HCT116 (cell line): ENCODE measurements around the gene ZNF18. TPM values are rescaled to one million over a fixed set of nuclear protein-coding genes. Genes with fewer than 3 reads are reported as not detected.

Experiments used
- ATAC-seq: fragments of 200-7000 bp; cut with Tn5 transposase; 2 replicates; pipeline ENCODE4 v1.9.1; 2020; ENCODE audit warnings: mild to moderate bottlenecking, moderate library complexity
- BruUV-seq: library from RNA; stranded (reverse); fragments of 400-500 nt; replicated peaks from 2 replicates; lab custom pipeline; 2021; lab: Mats Ljungman, UMichigan
- CTCF ChIA-PET: fragments of 300-600 bp; sonication (Branson Sonifier 250); formaldehyde crosslinking; loops from one replicate; lab custom pipeline; 2021; ENCODE audit warnings: antibody characterized with exemption; lab: Charles Lee
- POLR2A ChIA-PET: fragments of 300-600, 350-600 bp; sonication (Branson Sonifier 250); formaldehyde crosslinking; loops from one replicate; lab custom pipeline; 2021; ENCODE audit warnings: antibody characterized with exemption; lab: Charles Lee
- RAD21 ChIA-PET, 2 experiments: fragments of 300-600 bp; sonication (Branson Sonifier 250); formaldehyde crosslinking; loops; one replicate each; lab custom pipeline; 2023; ENCODE audit warnings: low total read pairs in 2 of 2; ENCODE audit not compliant: uncharacterized antibody in 2 of 2, unreplicated experiment in 2 of 2, low non-redundant PET in 1 of 2; lab: Charles Lee
- DNase-seq: peaks from one replicate; pipeline ENCODE4 v3.0.0-alpha.2; 2010; ENCODE audit warnings: low read depth, low spot score
- H2AFZ ChIP-seq: fragments of 200-600 bp; shearing (Covaris generic), sonication (generic); 2 replicates; pipeline ENCODE4 v1.6.1; 2017; ENCODE audit warnings: low read depth, mixed run types, mixed read lengths, antibody characterized with exemption, low read length; ENCODE audit not compliant: poor library complexity, severe bottlenecking
- H3K27ac ChIP-seq: 2 replicates; pipeline ENCODE4 v1.5.1; 2012; ENCODE audit warnings: low read depth, low read length
- H3K27me3 ChIP-seq: fragments of 200-600 bp; sonication (generic); 2 replicates; pipeline ENCODE4 v1.6.1; 2016; ENCODE audit warnings: mixed run types, low read length, mixed read lengths; ENCODE audit not compliant: insufficient read depth
- H3K36me3 ChIP-seq, 2 experiments: fragments of 200-500 bp in 1 of 2; fragments of 200-600 bp in 1 of 2; sonication (Bioruptor generic) in 1 of 2; sonication (generic) in 1 of 2; 2 replicates each; pipeline versions ENCODE4 v1.5.1 to v1.6.1; 2014 to 2016; ENCODE audit warnings: low read length in 2 of 2, inconsistent platforms in 1 of 2, mixed read lengths in 1 of 2, mixed run types in 1 of 2; ENCODE audit not compliant: insufficient read depth in 2 of 2, control insufficient read depth in 1 of 2
- H3K4me1 ChIP-seq, 2 experiments: fragments of 200-600 bp in 1 of 2; sonication (generic) in 1 of 2; 2 replicates each; pipeline versions ENCODE4 v1.5.1 to v1.6.1; 2012 to 2017; ENCODE audit warnings: low read length in 2 of 2, inconsistent platforms in 1 of 2, mild to moderate bottlenecking in 1 of 2, mixed read lengths in 1 of 2, mixed run types in 1 of 2, moderate library complexity in 1 of 2; ENCODE audit not compliant: insufficient read depth in 2 of 2, control insufficient read depth in 1 of 2
- H3K4me2 ChIP-seq: fragments of 200-600 bp; sonication (generic); 2 replicates; pipeline ENCODE4 v1.6.1; 2017; ENCODE audit warnings: mixed run types, low read length, mixed read lengths
- H3K4me3 ChIP-seq, 2 experiments: fragments of 200-600 bp in 1 of 2; sonication (generic) in 1 of 2; replicated peaks in 1 of 2; 2 replicates each; pipeline ENCODE4 v1.5.1; 2011 to 2016; ENCODE audit warnings: low read length in 2 of 2, control low read depth in 1 of 2, low read depth in 1 of 2, mild to moderate bottlenecking in 1 of 2, mixed read lengths in 1 of 2, mixed run types in 1 of 2
- H3K79me2 ChIP-seq: fragments of 200-600 bp; sonication (generic); 2 replicates; pipeline ENCODE4 v1.6.1; 2017; ENCODE audit warnings: mild to moderate bottlenecking, mixed run types, low read length, moderate library complexity, mixed read lengths; ENCODE audit not compliant: insufficient read depth
- H3K9ac ChIP-seq: fragments of 200-600 bp; sonication (generic); 2 replicates; pipeline ENCODE4 v1.6.1; 2016; ENCODE audit warnings: low read length, mixed read lengths
- H3K9me2 ChIP-seq: fragments of 200-600 bp; sonication (generic), shearing (Covaris generic); 2 replicates; pipeline ENCODE4 v1.6.1; 2017; ENCODE audit warnings: mixed run types, mild to moderate bottlenecking, moderate library complexity; ENCODE audit not compliant: insufficient read depth
- H3K9me3 ChIP-seq, 2 experiments: fragments of 200-500 bp in 1 of 2; fragments of 200-600 bp in 1 of 2; sonication (Bioruptor generic) in 1 of 2; sonication (generic) in 1 of 2; 2 replicates each; pipeline ENCODE4 v1.6.1; 2014 to 2017; ENCODE audit warnings: low read length in 2 of 2, mixed read lengths in 2 of 2, inconsistent platforms in 1 of 2, low read depth in 1 of 2, mild to moderate bottlenecking in 1 of 2, mixed run types in 1 of 2, moderate library complexity in 1 of 2; ENCODE audit not compliant: control insufficient read depth in 1 of 2, insufficient read depth in 1 of 2
- H4K20me1 ChIP-seq: fragments of 200-600 bp; sonication (generic), shearing (Covaris generic); 2 replicates; pipeline ENCODE4 v1.6.1; 2017; ENCODE audit warnings: mixed run types, mild to moderate bottlenecking, moderate library complexity; ENCODE audit not compliant: insufficient read depth
- CTCF ChIP-seq, 3 experiments: fragments of 200-600 bp in 1 of 3; sonication (generic) in 1 of 3; IDR thresholded peaks in 2 of 3; conservative IDR thresholded peaks in 1 of 3; 2 replicates each; pipeline ENCODE4 v1.5.1; 2012 to 2017; ENCODE audit warnings: low read depth in 2 of 3, low read length in 2 of 3, antibody characterized with exemption in 1 of 3, borderline replicate concordance in 1 of 3, control low read depth in 1 of 3, mild to moderate bottlenecking in 1 of 3, mixed read lengths in 1 of 3, mixed run types in 1 of 3, moderate library complexity in 1 of 3; ENCODE audit not compliant: insufficient read depth in 1 of 3
- RAD21 ChIP-seq: IDR thresholded peaks from 2 replicates; pipeline ENCODE4 v1.6.1; 2012; ENCODE audit warnings: low read depth, mild to moderate bottlenecking
- SRF ChIP-seq: IDR thresholded peaks from 2 replicates; pipeline ENCODE4 v1.6.1; 2012; ENCODE audit warnings: low read depth
- intact Hi-C: fragments of 100-400 bp; cut with micrococcal nuclease; formaldehyde crosslinking; loops from 2 replicates; pipeline ENCODE4 v1.10.0; 2022
- total RNA-seq: library from RNA; stranded (reverse); gene quantifications from one replicate; pipeline ENCODE4 v1.2.1, GENCODE V29; 2021; ENCODE audit not compliant: unreplicated experiment

The ZNF18 gene
- total RNA-seq, 1 experiment from 2014 or later = 6.2 TPM

- POLR2A ChIA-PET = interaction anchor here (1.9 kb wide), 1 partner anchor 10 kb away, joined by 4 read pairs; the partner anchor contains the start of gene ZNF18
- no peak overlapping the region for H2AFZ ChIP-seq
Measured at GRCh38 chr17:11986942-11987329, 10.3 kb downstream of the ZNF18 start.

More at GRCh38 chr17:11986942-11987329, 10.3 kb downstream of the ZNF18 start:
- no TSS peak for BruUV-seq
- ATAC-seq = peak; percentile 77
- ChIA-PET CTCF (interaction anchor here (1.1 to 1.5 kb wide), 4 partner anchors 10 to 343 kb away, joined by 4 to 5 read pairs (median 4); partner anchors contain the start of gene ZNF18), RAD21 (interaction anchor here in 1 of 2 experiments (0.9 kb wide), 1 partner anchor 1111 kb away, joined by 3 read pairs; no protein-coding TSS in a partner anchor)
- no peak overlapping the region for H3K9ac ChIP-seq
- DNase-seq = peak; percentile 32
- TF ChIP-seq RAD21 (peak; percentile 61), SRF (no peak), CTCF (IDR thresholded peaks at IDR 0.05 in 2 of 3, conservative IDR thresholded peaks at IDR 0.05 in 1 of 3; ENCODE audit: borderline replicate concordance in 1 of 3, insufficient read depth in 1 of 3, low read depth in 2 of 3, low read length in 2 of 3) (peak; percentile 37 to 62 (median 42); a peak in 5 of 6 replicates)
- no peak overlapping the region for H3K4me2 ChIP-seq
- no peaks in the 10 kb centered on the region for H3K4me1 ChIP-seq
- H4K20me1 ChIP-seq = no peaks in the 10 kb centered on the region; the same call in 1 of the 2 replicates
- no peaks in the 10 kb centered on the region for H3K9me3 ChIP-seq
- H3K9me2 ChIP-seq = no peaks in the 10 kb centered on the region
- H3K4me3 ChIP-seq = no peak overlapping the region
- peaks cover 0 to 7% of the 10 kb centered on the region in 2 experiments; a peak in 1 of 4 replicates for H3K36me3 ChIP-seq
- H3K27ac ChIP-seq = no peak overlapping the region
- H3K79me2 ChIP-seq = no peaks in the 10 kb centered on the region
- intact Hi-C loops = loop anchor here (1.0 to 10.0 kb wide), 3 partner anchors 342 to 1250 kb away; no protein-coding TSS in a partner anchor
- no peaks in the 10 kb centered on the region for H3K27me3 ChIP-seq
